PC-9 (cell line): Measurements from ENCODE around the gene HABP2. TPM values are rescaled to one million over a fixed set of nuclear protein-coding genes. Genes with fewer than 3 reads are reported as not detected.

Experiments
- BruUV-seq: library from RNA; stranded (reverse); fragments of 400-500 nt; replicated peaks from 2 replicates; lab custom pipeline; 2021; lab: Mats Ljungman, UMichigan
- CTCF ChIA-PET: fragments of 300-600 bp; sonication (Branson Sonifier 250); formaldehyde crosslinking; loops from one replicate; lab custom pipeline; 2022; ENCODE audit warnings: antibody characterized with exemption; lab: Charles Lee
- POLR2A ChIA-PET: fragments of 300-600 bp; sonication (Branson Sonifier 250); formaldehyde crosslinking; loops from one replicate; lab custom pipeline; 2022; ENCODE audit warnings: antibody characterized with exemption; ENCODE audit not compliant: unreplicated experiment; lab: Charles Lee
- DNase-seq, 2 experiments: peaks; one replicate each; pipeline versions ENCODE4 v3.0.0 to v3.0.0-alpha.2; 2015 to 2022; ENCODE audit warnings: mixed read lengths in 1 of 2
- H2AFZ ChIP-seq: fragments of 200-600 bp; sonication (generic); 2 replicates; pipeline ENCODE4 v1.8.1; 2017; ENCODE audit warnings: antibody characterized with exemption
- H3F3A ChIP-seq: fragments of 200-600 bp; sonication (generic); 2 replicates; pipeline ENCODE4 v1.8.1; 2017; ENCODE audit warnings: antibody characterized with exemption, mild to moderate bottlenecking, low read depth; ENCODE audit not compliant: insufficient read depth
- H3K27ac ChIP-seq: fragments of 200-600 bp; sonication (generic); 2 replicates; pipeline ENCODE4 v1.6.1; 2016; ENCODE audit warnings: mixed run types
- H3K27me3 ChIP-seq: fragments of 200-600 bp; sonication (generic); 2 replicates; pipeline ENCODE4 v1.6.1; 2016; ENCODE audit warnings: low read depth, mixed run types; ENCODE audit not compliant: insufficient read depth
- H3K36me3 ChIP-seq: fragments of 200-600 bp; sonication (generic); 2 replicates; pipeline ENCODE4 v1.6.1; 2016; ENCODE audit warnings: low read depth, mixed run types
- H3K4me1 ChIP-seq: fragments of 200-600 bp; sonication (generic); replicated peaks from 2 replicates; pipeline ENCODE4 v1.6.1; 2016; ENCODE audit warnings: mixed run types; ENCODE audit not compliant: insufficient read depth
- H3K4me2 ChIP-seq: fragments of 200-600 bp; sonication (generic); 2 replicates; pipeline ENCODE4 v1.6.1; 2017; ENCODE audit warnings: mixed run types
- H3K4me3 ChIP-seq: fragments of 200-600 bp; sonication (generic); 2 replicates; pipeline ENCODE4 v1.6.1; 2016; ENCODE audit warnings: mixed run types
- H3K79me2 ChIP-seq: fragments of 200-600 bp; sonication (generic); 2 replicates; pipeline ENCODE4 v1.6.1; 2017; ENCODE audit warnings: low read depth, mixed run types
- H3K9me2 ChIP-seq: fragments of 200-600 bp; sonication (generic); 2 replicates; pipeline ENCODE4 v1.8.1; 2017; ENCODE audit warnings: mild to moderate bottlenecking; ENCODE audit not compliant: insufficient read depth
- H3K9me3 ChIP-seq: fragments of 200-600 bp; sonication (generic); 2 replicates; pipeline ENCODE4 v1.8.1; 2016; ENCODE audit warnings: low read depth; ENCODE audit not compliant: insufficient read depth
- H4K20me1 ChIP-seq: fragments of 200-600 bp; sonication (generic); 2 replicates; pipeline ENCODE4 v1.8.1; 2017; ENCODE audit not compliant: insufficient read depth
- CTCF ChIP-seq: fragments of 200-600 bp; sonication (generic); conservative IDR thresholded peaks from 2 replicates; pipeline ENCODE4 v1.6.1; 2017; ENCODE audit warnings: mixed run types, antibody characterized with exemption, mild to moderate bottlenecking, moderate library complexity
- EZH2 ChIP-seq: fragments of 200-600 bp; sonication (generic); IDR thresholded peaks from 2 replicates; pipeline ENCODE4 v1.8.0; 2017; ENCODE audit warnings: antibody characterized with exemption, low read depth
- intact Hi-C: fragments of 100-400 bp; cut with micrococcal nuclease; formaldehyde crosslinking; loops from one replicate; pipeline ENCODE4 v1.10.0; 2022; ENCODE audit not compliant: unreplicated experiment
- total RNA-seq: library from RNA; stranded (reverse); gene quantifications from 2 replicates; pipeline ENCODE4 v1.2.3, GENCODE V29; 2021

HABP2 gene
- total RNA-seq, 1 experiment from 2014 or later: not detected

GRCh38 chr10:113538151-113538550 is 14.7 kb upstream of the HABP2 start:
- Histone ChIP-seq H3K27me3 (peaks cover 22% of the 10 kb centered on the region), H3K4me2 (no peak overlapping the region), H3K9me3 (no peaks in the 10 kb centered on the region), H4K20me1 (no peaks in the 10 kb centered on the region), H3K4me1 (no peaks in the 10 kb centered on the region), H3K27ac (no peak overlapping the region), H3K79me2 (no peaks in the 10 kb centered on the region), H2AFZ (no peak overlapping the region), H3F3A (no peaks in the 10 kb centered on the region), H3K36me3 (no peaks in the 10 kb centered on the region), H3K9me2 (no peaks in the 10 kb centered on the region), H3K4me3 (no peak overlapping the region)
- POLR2A ChIA-PET: no interaction called here
- no TSS peak for BruUV-seq
- intact Hi-C loops: no loop called here
- TF ChIP-seq CTCF (no peak), EZH2 (no peak)
- DNase-seq: no peak
- CTCF ChIA-PET: no interaction called here

GRCh38 chr10:113539789-113540188 is 13.1 kb upstream of the HABP2 start:
- Histone ChIP-seq H3K27ac (no peak overlapping the region), H3F3A (no peaks in the 10 kb centered on the region), H3K27me3 (peaks cover 25% of the 10 kb centered on the region), H2AFZ (no peak overlapping the region), H4K20me1 (no peaks in the 10 kb centered on the region), H3K36me3 (no peaks in the 10 kb centered on the region), H3K4me2 (no peak overlapping the region), H3K9me2 (no peaks in the 10 kb centered on the region), H3K4me3 (no peak overlapping the region), H3K9me3 (no peaks in the 10 kb centered on the region), H3K79me2 (no peaks in the 10 kb centered on the region), H3K4me1 (no peaks in the 10 kb centered on the region)
- BruUV-seq: no TSS peak
- intact Hi-C loops: no loop called here
- CTCF ChIA-PET: no interaction called here
- no peak for TF ChIP-seq CTCF
- TF ChIP-seq EZH2: no peak
- POLR2A ChIA-PET: no interaction called here
- no peak for DNase-seq

GRCh38 chr10:113540845-113541548 is 11.9 kb upstream of the HABP2 start:
- intact Hi-C loops: no loop called here
- Histone ChIP-seq H3K27me3 (peaks cover 25% of the 10 kb centered on the region), H3K79me2 (no peaks in the 10 kb centered on the region), H4K20me1 (no peaks in the 10 kb centered on the region), H3F3A (no peaks in the 10 kb centered on the region), H2AFZ (no peak overlapping the region), H3K36me3 (no peaks in the 10 kb centered on the region), H3K27ac (no peak overlapping the region), H3K4me1 (no peaks in the 10 kb centered on the region), H3K4me2 (no peak overlapping the region), H3K9me3 (no peaks in the 10 kb centered on the region), H3K4me3 (no peak overlapping the region), H3K9me2 (no peaks in the 10 kb centered on the region)
- POLR2A ChIA-PET: no interaction called here
- CTCF ChIA-PET: no interaction called here
- TF ChIP-seq EZH2 (no peak), CTCF (no peak)
- no peak for DNase-seq
- no TSS peak for BruUV-seq
